ENCODE results near the gene ZDHHC8.

DNA sequence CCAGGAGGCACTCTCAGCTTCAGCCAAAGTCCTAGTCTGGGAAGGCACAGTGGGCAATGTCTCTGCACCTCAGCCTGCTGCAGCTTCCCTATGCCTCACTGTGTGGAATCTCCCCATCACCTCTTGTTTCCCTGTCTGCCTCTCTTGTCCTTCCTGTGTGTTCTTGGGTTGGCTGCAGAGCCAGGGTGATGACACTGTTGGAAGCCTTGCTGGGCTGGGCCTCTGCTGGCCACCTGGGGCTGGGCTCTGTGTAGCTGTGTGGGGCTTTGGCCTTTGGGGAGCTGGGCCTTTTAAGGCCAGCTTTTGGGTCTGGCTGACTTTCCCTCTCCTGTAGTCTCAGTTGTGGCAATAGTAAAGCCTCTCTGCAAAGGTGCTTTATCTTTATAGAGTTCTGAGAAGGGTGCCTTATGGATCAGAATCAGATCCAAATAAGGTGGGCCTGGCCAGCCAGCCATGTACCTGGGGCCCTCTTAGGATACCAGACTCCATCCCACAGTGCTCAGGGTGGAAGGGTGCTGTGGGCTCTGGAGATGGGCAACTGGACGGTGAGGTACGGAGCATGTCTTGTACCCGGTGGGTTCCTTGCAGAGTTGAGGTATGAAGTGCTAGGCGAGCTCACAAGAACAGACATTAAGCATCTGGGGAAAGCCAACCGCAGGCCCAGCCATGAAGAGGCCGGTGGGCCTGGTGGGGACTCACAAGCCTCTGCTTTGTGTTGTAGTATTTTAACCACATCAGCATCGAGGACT, 26.0 kb upstream of the ZDHHC8 start:
- TF ChIP-seq, protein P1, sequence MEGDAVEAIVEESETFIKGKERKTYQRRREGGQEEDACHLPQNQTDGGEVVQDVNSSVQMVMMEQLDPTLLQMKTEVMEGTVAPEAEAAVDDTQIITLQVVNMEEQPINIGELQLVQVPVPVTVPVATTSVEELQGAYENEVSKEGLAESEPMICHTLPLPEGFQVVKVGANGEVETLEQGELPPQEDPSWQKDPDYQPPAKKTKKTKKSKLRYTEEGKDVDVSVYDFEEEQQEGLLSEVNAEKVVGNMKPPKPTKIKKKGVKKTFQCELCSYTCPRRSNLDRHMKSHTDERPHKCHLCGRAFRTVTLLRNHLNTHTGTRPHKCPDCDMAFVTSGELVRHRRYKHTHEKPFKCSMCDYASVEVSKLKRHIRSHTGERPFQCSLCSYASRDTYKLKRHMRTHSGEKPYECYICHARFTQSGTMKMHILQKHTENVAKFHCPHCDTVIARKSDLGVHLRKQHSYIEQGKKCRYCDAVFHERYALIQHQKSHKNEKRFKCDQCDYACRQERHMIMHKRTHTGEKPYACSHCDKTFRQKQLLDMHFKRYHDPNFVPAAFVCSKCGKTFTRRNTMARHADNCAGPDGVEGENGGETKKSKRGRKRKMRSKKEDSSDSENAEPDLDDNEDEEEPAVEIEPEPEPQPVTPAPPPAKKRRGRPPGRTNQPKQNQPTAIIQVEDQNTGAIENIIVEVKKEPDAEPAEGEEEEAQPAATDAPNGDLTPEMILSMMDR (IDR thresholded peaks at IDR 0.05; ENCODE audit: poor library complexity): no peak
- no peak for TF ChIP-seq EZH2 (IDR thresholded peaks at IDR 0.05; ENCODE audit: borderline replicate concordance)
- no peak for TF ChIP-seq EZH2phosphoT487 (IDR thresholded peaks at IDR 0.05; ENCODE audit: low read depth, severe bottlenecking, unreplicated experiment)

All from hepatocyte (in vitro differentiated cells).